ENCODE results near the gene RANBP9. TPM values are rescaled to one million over a fixed set of nuclear protein-coding genes. Genes with fewer than 3 reads are reported as not detected.

Gene RANBP9
- 45.3 and 46.0 TPM in 2 replicates for total RNA-seq

GRCh38 chr6:13711733-13712598 is at the start of gene RANBP9:
RANBP9 (minus strand) TSS chr6:13711835; CDS start chr6:13711505, 330 bp downstream.

GRCh38 chr6:13614926-13615791 is 96.5 kb downstream of the RANBP9 start, which contains the start of gene NOL7:
NOL7 (plus strand) TSS chr6:13615335; CDS start chr6:13615359, 24 bp downstream.

GRCh38 chr6:13574571-13575376 is 136.9 kb downstream of the RANBP9 start, which contains the start of gene SIRT5:
SIRT5 (plus strand) TSS chr6:13574601; CDS start chr6:13584111, 9,510 bp downstream.

Other genes starting within 250 kb of the RANBP9 start
- 7.6 and 9.3 TPM in 2 replicates for gene GFOD1, start 224.2 kb downstream of the RANBP9 start, total RNA-seq
- gene SIRT5, start 137.2 kb downstream of the RANBP9 start, total RNA-seq: 8.7 and 10.3 TPM in 2 replicates
- 36.2 and 78.0 TPM in 2 replicates for gene NOL7, start 96.5 kb downstream of the RANBP9 start, total RNA-seq
- 9.1 and 12.5 TPM in 2 replicates for gene MCUR1, start 102.7 kb upstream of the RANBP9 start, total RNA-seq
- gene RNF182, start 213.1 kb upstream of the RANBP9 start, total RNA-seq: 2.3 and 3.8 TPM in 2 replicates

Measured in smooth muscle cell of trachea (primary cell).